Psoas muscle (tissue), 8 donors: Measurements from ENCODE around the gene INSC. TPM values are rescaled to one million over a fixed set of nuclear protein-coding genes. Genes with fewer than 3 reads are reported as not detected.

Source experiments
- ATAC-seq, 4 donors: fragments of 200-7000 bp; cut with Tn5 transposase; one replicate each; pipeline ENCODE4 v1.9.1; 2020; ENCODE audit warnings: moderate library complexity in 3 of 4, mild to moderate bottlenecking in 2 of 4
- DNase-seq, 2 donors: peaks; one replicate each; pipeline ENCODE4 v3.0.0-alpha.2; 2020
- H3K27ac ChIP-seq: fragments of 200-600 bp; one replicate; pipeline ENCODE4 v1.8.0; 2022
- H3K27me3 ChIP-seq, 3 donors: fragments of 200-600 bp in 1 of 3; one replicate each; pipeline versions ENCODE4 v1.6.1 to v1.8.0; 2013 to 2022; ENCODE audit warnings: low read length in 2 of 3, mild to moderate bottlenecking in 2 of 3, moderate library complexity in 1 of 3; ENCODE audit not compliant: insufficient read depth in 3 of 3
- H3K36me3 ChIP-seq, 2 donors: fragments of 200-600 bp in 1 of 2; one replicate each; pipeline versions ENCODE4 v1.6.1 to v1.8.0; 2013 to 2022; ENCODE audit warnings: low read depth in 1 of 2, mild to moderate bottlenecking in 1 of 2, moderate library complexity in 1 of 2; ENCODE audit not compliant: insufficient read depth in 1 of 2
- H3K4me1 ChIP-seq: fragments of 200-600 bp; one replicate; pipeline ENCODE4 v1.8.0; 2022
- H3K4me3 ChIP-seq: fragments of 200-600 bp; one replicate; pipeline ENCODE4 v1.8.0; 2022; ENCODE audit warnings: mild to moderate bottlenecking
- H3K9me3 ChIP-seq: fragments of 200-600 bp; one replicate; pipeline ENCODE4 v1.8.0; 2022
- CTCF ChIP-seq: fragments of 200-600 bp; IDR thresholded peaks from one replicate; pipeline ENCODE4 v1.8.0; 2022; ENCODE audit warnings: antibody characterized with exemption
- WGBS, 3 donors: extraction: QIAGEN DNeasy Blood & Tissue Kit; methylation state at CpG; one replicate each; pipeline versions ENCODE4 v1.1.6 to v1.1.7; 2013; 5-methylcytosine and 5-hydroxymethylcytosine counted together
- intact Hi-C, 2 donors: fragments of 100-400 bp; cut with DNase I; formaldehyde crosslinking; loops; one replicate each; pipeline versions ENCODE4 v1.11.0 to v1.14.2; 2022
- polyA plus RNA-seq, 3 donors: library from polyadenylated mRNA; stranded (reverse); fragments of 200-250 nt; gene quantifications; one replicate each; pipeline ENCODE4 v1.2.3, GENCODE V29; 2013
- total RNA-seq, 4 donors: library from RNA; stranded (reverse); fragmentation: NEBNext Ultra II Directional in 2 of 4; extraction: Animal tissue kit (Norgen Biotek cat#: 25700) in 2 of 4; gene quantifications; one replicate each; pipeline versions ENCODE4 v1.2.1 to v1.2.4, GENCODE V29; 2021 to 2023
- donor health status: healthy with polysubstance abuse.
- donor health status: DM: no; HTN: no; CAD: no; lungs with moderate emphysema.
- donor health status: Bipolar disorder and iron deficiency.
- donor health status: healthy.
- donor health status: DM: yes; HTN: yes; CAD: no.
- donor health status: DM: no; HTN: no; CAD: no.
- donor health status: DM: no; HTN: no; CAD: no.
- donor health status: DM: yes; HTN: yes; CAD: no.

The INSC gene
- total and polyA plus RNA-seq, 7 donors = 0.04 to 1.2 TPM; not detected in 5

GRCh38 chr11:15139096-15139770 lies 24.5 kb downstream of the INSC start:
- ATAC-seq = no peak
- Histone ChIP-seq H3K27ac (no peak overlapping the region), H3K36me3 (no peaks in the 10 kb centered on the region), H3K9me3 (no peaks in the 10 kb centered on the region), H3K4me3 (no peak overlapping the region), H3K27me3 (no peaks in the 10 kb centered on the region), H3K4me1 (no peaks in the 10 kb centered on the region)
- intact Hi-C loops = no loop called here
- WGBS, 3 donors = 62 to 70% (median 66%) methylated on average over 5 of the region's 5 CpGs
- DNase-seq = no peak
- no peak for TF ChIP-seq CTCF

GRCh38 chr11:15139958-15140659 lies 25.4 kb downstream of the INSC start:
- H3K9me3 ChIP-seq = no peaks in the 10 kb centered on the region
- 93 to 97% (median 93%) methylated on average over 4 of the region's 4 CpGs for WGBS, 3 donors
- no peak overlapping the region for H3K4me3 ChIP-seq
- no peak overlapping the region for H3K27ac ChIP-seq
- no peak for ATAC-seq
- DNase-seq = no peak
- no peaks in the 10 kb centered on the region for H3K36me3 ChIP-seq
- no peaks in the 10 kb centered on the region for H3K4me1 ChIP-seq
- H3K27me3 ChIP-seq = no peaks in the 10 kb centered on the region
- intact Hi-C loops = no loop called here
- no peak for TF ChIP-seq CTCF

- ATAC-seq (no peak), DNase-seq (no peak)
- intact Hi-C loops = no loop called here
- WGBS, 3 donors = 63 to 69% (median 64%) methylated on average over 3 of the region's 3 CpGs
- Histone ChIP-seq H3K4me1 (no peaks in the 10 kb centered on the region), H3K4me3 (no peak overlapping the region), H3K36me3 (no peaks in the 10 kb centered on the region), H3K9me3 (no peaks in the 10 kb centered on the region), H3K27ac (no peak overlapping the region), H3K27me3 (no peaks in the 10 kb centered on the region)
- no peak for TF ChIP-seq CTCF
These were observed 26.7 kb downstream of the INSC start for GRCh38 chr11:15141381-15141780.

GRCh38 chr11:15142838-15143237 lies 28.1 kb downstream of the INSC start:
- Histone ChIP-seq H3K36me3 (no peaks in the 10 kb centered on the region), H3K4me1 (no peaks in the 10 kb centered on the region), H3K27me3 (no peaks in the 10 kb centered on the region), H3K9me3 (no peaks in the 10 kb centered on the region), H3K4me3 (no peak overlapping the region), H3K27ac (no peak overlapping the region)
- no peak for DNase-seq
- intact Hi-C loops = no loop called here
- ATAC-seq = no peak
- TF ChIP-seq CTCF = no peak
- WGBS, 3 donors = 73 to 75% (median 74%) methylated on average over 7 of the region's 7 CpGs

- Histone ChIP-seq H3K4me3 (no peak overlapping the region), H3K36me3 (no peaks in the 10 kb centered on the region), H3K9me3 (no peaks in the 10 kb centered on the region), H3K27ac (no peak overlapping the region), H3K4me1 (no peaks in the 10 kb centered on the region), H3K27me3 (no peaks in the 10 kb centered on the region)
- intact Hi-C loops = no loop called here
- TF ChIP-seq CTCF = no peak
- DNase-seq (no peak), ATAC-seq (no peak)
These were observed 29.1 kb downstream of the INSC start for GRCh38 chr11:15143855-15144254.
